GM21576 (cell line): Measurements from ENCODE around the gene WSB2.
"Not testable (repeated sequence)": the region's sequence is repeated elsewhere in the genome, so short reads cannot be mapped to it uniquely, and the experiment has no call there.

Source experiments
- ATAC-seq: cut with Tn5 transposase; IDR thresholded peaks from one replicate; pipeline ENCODE4 v1.9.1; 2021; ENCODE audit warnings: mild to moderate bottlenecking, moderate library complexity; ENCODE audit not compliant: unreplicated experiment

The WSB2 gene

DNA sequence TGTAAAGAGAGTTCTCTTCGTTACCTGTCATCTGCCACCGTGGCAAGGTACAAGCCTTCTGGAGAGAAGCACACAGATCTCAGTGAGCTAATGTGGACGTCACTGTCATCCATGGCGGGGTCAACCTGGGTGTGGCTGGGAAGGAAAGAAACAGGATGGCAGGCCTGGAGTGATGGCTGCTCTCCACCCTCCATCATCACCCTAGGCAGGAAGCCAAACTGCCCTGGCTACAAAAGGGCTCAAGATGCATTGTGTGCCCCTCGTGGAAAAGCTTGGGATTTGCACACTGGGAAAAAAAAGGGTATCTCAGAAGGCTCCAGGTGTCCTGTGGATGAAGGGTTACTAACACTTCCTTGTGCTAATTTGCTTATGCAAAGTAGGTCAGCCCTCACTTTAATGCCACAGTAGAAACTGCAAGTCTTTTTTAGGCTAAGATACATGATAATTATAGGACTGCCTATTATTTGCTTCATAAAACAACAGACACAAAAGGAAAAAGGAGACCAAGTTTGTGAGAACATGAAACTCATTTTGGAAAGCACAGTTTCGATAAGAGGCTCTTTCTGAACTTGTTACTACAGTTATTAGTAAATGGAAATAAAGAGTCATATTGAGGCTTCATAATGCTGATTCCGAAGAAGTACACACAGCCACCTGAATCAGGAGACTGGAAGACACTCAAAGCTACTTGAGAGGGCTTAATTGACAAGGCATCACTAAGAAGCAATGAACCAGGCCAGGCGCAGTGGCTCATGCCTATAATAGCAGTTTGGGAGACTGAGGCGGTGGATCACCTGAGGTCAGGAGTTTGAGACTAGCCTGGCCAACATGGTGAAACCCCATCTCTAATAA, 25.6 kb downstream of the WSB2 start:
- ATAC-seq, result peak; percentile 81

DNA sequence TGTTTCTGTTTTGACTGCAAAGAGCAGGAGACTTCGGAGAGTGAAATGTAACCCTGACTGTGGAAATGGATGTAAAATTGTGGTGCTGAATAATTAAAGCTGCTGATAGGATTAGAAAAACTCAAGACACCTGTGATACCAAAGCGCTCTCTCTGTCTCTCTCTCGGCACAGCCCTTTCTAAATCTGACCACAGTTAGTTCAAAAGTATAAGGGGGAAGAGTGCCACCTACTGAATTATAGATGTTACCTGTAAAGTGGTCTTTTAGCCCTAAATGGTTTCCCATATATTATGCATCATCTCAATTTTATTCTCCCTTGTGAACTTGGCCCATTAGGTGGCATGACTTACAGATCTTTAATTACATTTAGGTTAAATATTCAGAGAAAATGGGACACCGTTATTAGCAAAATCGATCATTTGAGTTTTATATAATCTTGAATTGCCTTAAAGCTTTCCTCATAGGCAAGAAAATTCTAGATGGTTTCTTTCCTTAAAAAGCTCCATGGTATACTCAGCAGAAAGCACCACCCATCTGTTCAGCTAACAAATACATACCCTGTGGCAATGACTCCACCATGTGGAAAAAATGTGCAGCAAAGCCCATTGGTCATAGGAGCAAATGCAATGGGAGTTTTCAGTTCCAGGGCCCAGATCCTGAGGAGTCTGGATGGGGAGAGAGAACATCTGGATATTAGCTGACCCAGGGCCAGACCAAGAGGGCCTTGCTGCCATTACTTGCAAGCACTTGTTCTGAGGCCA, 26.4 kb downstream of the WSB2 start:
- ATAC-seq, result no peak

DNA sequence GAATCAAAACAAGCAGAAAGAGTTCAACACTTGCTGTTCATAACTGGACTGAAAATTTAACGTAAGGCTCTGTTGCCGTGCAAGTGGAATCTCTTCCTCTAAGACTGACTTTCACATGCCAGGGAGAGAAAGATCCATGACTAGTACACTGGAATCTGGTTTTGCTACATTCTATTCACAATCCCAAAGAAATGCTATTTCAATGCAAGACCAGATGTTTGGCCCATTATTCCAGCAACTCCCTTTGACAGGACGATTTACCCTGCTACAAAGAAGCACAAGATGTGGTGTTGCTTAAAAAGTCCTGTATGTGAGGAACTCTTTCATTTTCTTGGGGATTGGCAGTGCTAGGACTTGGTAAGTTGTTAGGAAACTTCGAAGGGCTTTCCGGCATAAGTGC, 27.1 kb downstream of the WSB2 start:
- no peak for ATAC-seq

DNA sequence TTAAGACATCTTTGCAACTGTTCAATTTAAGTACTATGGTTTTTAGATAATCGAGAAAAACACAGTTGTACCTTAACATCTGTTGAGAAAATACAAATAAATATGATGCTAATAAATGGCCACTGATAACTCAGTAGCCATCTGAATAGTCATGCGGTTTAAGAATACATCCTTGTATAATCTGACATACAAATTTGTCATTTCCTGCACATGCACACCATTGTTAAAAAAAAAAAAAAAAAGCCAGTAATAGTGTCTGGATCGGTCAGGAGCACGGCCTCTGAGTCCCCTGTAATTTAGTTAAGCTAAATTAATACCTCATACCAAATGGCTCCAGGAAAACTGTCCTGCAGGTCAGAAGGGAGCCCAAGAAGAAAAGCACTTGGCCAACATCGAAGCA, 27.7 kb downstream of the WSB2 start:
- ATAC-seq, result no peak

DNA sequence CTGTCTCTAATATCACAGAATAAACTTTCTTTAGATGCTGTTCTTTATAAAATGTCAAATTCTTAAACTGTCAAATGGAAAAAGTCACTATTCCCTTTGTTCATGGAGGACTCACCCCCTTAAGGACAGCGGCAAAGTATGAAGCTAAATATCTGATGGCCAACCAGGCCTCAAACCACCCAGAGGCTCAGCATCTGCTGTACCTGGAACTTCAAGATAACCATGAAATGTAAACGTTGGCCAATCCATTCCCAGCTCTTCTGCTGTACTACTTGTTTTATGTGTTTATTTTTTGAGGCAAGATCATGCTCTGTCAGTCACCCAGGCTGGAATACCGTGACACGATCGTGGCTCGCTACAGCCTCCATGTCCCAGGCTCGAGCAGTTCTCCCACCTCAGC, 28.8 kb downstream of the WSB2 start:
- no peak for ATAC-seq

DNA sequence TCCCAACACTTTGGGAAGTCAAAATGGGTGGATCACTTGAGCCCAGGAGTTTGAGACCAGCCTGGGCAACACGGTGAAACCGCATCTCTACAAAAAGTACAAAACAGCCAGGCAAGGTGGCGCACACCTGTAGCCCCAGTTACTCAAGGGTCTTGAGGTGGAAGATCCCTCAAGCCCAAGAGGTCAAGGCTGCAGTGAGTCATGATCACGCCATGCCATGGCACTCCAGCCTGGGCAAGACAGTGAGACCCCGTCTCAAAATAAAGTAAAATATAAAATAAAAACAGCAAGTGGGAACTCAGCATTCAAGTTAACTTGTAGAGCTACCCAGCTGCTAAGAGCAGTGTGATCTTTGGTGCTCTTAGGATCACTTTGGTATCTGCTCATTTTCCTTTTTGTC, 31.8 kb downstream of the WSB2 start:
- ATAC-seq, result no peak

DNA sequence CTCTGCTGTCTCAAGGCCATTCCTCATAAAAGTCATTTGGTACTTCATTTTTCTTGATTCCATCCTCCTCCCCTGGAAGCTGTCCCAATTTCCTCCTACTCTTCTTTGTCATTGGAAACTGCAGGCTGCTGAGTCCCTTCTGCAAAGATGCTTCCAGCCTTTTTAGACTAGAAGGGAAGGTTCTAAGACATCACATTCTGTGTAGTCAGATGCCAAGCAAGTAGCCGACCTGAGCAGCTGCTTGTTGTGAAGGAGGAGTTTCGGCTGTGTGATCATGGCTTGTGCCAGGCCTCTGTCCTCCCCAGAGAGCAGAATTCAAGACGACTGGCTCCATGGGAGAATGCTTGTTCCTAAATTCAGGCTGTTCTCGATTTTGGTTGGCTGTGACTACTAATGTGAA, 35.8 kb downstream of the WSB2 start:
- ATAC-seq, result no peak

DNA sequence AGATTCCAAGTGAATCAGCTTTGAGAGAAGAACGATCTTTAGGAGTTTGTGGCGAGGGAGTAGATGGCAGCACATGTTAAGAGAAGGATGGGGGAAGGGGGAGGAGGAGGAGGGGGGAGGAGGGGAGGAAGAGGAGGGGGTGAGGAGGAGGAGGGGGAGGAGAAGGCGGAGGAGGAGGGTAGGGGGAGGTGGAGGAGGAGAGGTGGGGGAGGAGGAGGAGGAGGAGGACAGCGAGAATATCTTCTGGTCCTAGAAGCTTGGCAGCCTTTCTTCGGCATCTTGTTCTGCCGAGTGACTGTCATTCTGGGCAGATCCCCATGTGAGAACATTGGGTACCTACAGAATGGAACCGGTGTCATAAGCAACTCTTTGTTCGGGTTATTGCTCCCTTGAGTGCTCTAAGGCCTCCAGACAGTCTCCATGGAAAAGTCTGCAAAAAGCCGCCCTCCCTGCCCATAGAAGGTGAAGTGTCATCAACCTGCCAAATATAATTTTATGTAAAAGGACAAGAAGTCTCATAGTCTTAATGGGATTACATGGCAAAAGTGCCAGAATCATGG, 37.6 kb downstream of the WSB2 start:
- no peak for ATAC-seq

DNA sequence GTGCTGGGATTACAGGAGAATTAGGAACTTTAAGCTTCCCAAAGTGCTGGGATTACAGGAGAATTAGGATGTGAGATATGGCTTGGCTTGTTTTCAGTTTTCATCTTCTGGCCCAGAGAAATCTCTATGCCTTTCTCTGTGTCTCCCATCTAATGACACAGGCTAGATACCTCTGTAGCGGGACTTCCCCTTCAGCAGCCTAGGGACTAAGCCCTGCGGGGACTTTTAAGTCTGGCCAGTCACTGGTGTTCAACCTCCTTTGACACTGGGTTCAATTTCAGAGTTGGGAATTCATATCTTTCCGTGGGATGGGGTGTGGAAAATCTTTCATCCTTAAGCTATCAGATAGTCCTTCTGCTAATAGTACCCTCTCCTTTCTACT, 38.3 kb downstream of the WSB2 start:
- ATAC-seq, result no peak

DNA sequence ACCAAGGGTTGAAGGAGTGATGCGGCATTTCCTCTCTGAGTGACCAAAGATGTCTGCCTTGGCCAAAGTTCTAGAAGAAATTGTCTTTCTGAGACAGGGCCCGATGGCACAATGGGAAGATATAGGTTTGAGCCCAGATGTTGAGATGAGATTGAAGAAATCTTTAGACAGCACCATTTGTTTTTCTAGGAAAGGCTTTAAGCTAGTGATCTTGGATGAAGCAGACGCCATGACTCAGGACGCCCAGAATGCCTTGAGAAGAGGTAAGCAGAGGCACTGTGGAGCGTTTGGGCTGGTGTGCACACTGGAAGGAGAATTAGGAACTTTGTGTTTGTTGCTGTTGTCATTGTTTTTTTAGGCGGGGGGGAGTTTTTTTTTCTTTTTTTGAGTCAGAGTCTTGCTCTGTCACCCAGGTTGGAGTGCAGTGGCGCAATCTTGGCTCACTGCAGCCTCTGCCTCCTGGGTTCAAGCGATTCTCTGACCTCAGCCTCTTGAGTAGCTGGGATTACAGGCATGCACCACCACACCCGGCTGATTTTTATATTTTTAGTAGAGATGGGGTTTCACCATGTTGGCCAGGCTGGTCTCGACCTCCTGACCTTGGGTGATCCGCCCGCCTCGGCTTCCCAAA, 38.8 kb downstream of the WSB2 start:
- ATAC-seq, result not testable (repeated sequence)

DNA sequence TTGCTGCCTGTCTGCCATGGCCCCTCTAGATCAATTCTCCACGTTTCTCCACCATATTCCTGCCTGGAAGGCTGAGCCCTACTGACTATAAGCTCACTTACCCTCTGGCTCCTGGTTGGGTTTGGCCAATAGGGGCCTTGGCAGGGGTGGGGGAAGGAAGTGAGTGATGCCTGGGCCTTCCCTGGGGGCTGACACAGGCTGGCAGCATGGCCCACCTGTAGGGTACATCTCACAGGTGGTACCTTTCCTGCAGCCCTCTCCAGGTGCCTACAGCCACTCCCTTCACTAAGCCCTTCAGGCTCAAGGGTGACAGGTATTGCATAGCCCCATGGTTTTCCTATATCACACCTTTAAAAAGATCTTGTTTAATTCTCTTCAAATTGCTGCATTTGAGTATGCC, 40.9 kb downstream of the WSB2 start:
- no peak for ATAC-seq

DNA sequence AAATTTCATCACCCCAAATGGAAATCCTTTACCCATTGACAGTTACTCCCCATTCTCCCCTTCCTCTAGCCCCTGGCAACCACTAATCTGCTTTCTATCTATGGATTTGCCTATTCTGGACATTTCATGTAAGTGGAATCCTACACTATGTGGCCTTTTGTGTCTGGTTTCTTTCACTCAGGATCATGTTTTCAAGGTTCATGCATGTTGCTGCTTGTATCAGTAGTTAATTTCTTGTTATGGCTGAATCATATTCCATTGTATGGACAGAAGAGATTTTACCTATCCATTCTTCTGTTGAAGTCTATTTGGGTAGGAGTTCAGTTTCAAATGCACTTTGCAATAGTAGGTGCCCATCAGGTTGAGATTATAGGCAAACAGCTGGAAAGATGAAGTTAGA, 43.1 kb downstream of the WSB2 start:
- no peak for ATAC-seq

DNA sequence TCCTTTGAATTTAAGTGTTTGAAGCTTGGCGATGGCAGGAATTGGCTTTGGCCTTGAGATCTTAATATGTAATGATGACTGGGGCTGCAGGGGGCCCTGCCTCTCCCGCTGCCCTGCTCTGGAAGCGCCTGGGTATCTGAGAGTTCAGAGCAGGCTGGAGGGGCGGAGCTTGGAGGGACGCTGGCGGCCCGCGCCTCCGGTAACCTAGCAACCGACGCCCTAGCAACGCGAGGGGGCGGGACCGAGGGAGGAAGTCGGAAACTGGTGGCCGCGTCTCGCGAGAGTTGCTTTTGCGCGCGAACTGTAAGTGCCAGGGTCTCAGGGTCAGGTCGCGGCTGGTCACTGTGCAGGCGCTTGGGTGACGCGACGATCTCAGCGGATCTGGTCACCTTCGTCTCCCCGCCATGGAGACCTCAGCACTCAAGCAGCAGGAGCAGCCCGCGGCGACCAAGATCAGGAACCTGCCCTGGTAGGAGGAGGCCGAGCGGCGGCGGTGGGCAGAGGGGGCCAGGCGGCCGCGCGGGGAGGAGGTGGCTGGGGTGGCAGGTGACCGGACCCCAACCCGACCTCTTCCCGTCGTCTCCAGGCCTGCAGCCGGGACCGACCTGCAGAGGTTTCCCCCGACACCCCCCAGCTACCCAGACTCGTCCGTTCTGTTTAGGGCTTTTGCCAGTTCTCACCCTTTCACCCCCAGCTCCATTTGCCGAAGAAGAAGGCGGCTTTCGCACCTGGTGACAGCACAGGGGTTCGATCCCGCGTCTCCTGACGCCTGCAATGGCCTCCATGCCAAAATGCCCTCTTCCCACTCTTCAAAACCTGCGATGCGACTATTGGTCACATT, 44.3 kb downstream of the WSB2 start, which contains the start of gene RFC5:
Gene RFC5 (plus strand): TSS at position 280 of the 841 bp plus-strand sequence. CDS start 125 bp downstream, at position 405.
- ATAC-seq, result peak; percentile 99

DNA sequence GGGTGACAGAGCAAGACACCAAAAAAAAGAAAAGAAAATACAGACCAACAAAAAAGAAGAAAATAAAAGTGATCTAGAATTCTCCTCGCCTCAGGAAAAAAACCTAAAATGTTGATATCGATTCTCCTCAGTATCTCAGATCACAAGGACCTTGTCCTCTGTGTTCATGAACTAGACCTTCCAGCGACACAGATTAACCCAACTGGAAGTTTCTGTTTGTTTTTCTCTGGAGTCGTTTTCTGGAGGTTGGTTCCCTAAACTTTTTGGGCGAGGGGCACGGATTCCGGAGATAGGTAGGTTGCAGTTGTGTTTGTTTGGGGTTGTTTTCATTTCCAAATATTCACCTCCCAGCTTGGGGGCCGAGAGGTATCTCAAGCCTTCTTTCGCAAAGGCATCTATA, 45.0 kb downstream of the WSB2 start:
- no peak for ATAC-seq

DNA sequence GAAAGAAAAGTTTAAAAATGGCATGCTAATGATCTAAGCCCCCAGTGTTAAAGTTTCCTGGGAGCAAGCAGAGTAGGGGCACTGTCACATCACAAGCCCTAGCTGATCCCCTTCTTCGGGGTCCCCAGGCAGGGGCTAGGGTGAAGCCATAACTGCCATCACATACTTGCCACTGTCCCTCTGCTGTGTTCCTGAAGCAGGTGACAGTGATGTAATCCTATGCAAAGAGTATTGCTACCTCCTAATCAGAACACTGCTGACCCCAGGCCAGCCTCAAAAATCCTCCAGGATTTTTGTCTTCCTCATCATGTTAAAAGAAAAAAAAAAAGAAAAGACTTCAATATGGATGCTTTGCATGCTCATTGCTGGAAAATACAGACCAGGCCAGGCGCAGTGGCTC, 45.7 kb downstream of the WSB2 start:
- no peak for ATAC-seq

DNA sequence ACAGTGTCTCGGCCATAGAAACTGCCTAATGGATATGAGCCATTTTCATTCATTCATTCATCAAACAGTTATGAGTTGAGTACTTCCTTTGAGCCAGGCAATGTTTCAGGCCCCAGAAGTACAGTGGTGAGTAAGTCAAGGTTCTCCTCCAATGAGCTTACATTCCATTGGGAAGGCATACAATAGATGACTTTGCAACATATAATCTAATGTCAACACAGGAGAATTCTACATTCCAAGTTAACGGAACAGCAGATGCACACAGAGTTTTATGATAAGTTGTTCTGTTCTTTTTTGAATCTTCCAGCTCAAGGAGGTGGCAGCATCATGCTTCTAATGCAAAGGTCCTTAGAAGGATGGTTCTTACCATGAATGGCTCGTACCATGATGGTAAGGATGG, 47.7 kb downstream of the WSB2 start:
- ATAC-seq, result no peak

DNA sequence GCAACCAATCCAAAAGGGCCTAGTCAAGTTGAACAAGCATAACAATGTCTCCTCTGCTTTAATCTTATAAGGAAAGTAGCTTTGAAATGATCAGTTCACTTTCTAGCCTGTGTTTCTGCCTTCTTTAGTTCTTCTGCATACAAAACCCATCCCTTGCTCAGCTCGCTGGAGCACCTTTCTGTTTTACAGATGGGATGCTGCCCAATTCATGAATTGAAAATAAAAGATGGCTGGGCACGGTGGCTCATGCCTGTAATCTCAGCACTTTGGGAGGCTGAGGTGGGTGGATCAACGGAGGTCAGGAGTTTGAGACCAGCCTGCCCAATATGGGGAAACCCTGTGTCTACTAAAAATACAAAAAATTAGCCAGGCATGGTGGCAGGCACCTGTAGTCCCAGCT, 49.0 kb downstream of the WSB2 start:
- ATAC-seq, result no peak

DNA sequence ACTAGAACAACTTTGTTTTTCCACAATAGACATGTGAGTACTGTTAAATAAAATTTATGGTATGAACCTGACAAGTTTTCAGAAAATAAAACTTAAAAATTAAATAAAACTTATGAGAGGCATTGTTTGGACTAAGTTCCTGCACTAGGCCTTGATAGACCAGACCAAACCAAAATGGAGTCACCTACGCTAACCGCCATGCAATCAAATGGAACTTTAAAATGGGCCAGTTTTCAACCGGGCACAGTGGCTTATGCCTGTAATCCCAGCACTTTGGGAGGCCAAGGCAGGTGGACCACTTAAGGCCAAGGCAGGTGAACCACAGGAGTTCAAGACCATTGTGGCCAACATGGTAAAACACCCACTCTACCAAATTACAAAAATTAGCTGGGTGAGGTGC, 49.6 kb downstream of the WSB2 start:
- no peak for ATAC-seq

DNA sequence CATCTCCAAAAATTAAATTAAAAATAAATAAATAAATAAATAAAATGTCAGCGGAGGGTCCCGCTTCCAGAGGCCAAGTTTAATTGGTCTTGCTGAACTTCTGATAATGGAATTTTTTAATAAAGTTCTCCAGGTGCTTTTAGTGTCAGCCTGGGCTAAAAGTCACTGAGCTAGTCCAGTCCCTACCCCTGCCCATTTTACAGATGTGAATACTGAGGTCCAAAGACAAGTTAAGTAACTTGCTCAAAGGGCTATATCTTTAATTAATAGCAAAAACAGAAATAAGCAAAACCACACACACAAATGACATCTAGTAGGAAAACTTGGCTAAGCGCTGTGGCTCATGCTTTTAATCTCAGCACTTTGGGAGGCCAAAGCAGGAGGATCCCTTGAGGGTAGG, 50.1 kb downstream of the WSB2 start:
- ATAC-seq, result no peak

DNA sequence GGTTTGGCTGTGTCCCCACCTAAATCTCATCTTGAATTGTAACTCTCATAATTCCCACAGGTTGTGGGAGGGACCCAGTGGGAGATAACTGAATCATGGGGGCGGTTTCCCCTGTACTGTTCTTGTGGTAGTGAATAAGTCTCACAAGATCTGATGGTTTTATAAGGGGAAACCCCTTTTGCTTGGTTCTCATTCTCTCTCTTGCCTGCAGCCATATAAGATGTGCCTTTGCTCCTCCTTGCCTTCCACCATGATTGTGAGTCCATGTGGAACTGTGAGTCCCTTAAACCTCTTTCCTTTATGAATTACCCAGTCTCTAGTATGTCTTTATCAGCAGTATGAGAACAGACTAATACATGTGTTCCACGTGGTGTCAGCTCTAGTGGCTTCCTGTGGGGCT, 61.2 kb downstream of the WSB2 start:
- ATAC-seq, result not testable (repeated sequence)

DNA sequence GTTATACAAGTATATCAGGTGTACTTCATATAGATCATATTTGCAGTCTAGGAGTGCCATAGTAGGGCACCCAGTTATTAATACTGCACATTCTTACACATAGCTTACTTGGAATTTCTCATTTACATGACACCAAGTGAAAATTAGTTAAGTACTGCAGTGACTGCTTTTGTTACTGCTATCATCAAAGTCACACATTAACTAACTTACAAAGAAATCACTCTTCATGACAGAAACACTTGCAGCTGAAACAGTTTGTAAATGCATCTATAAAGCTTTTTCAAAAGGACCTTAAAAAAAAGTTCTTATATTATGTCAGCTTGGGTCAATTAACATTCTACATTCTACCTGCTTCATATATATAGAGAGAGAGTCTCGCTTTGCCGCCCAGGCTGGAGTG, 62.3 kb downstream of the WSB2 start:
- ATAC-seq, result no peak
